ENCODE measurements around the gene DDX39A.

DNA sequence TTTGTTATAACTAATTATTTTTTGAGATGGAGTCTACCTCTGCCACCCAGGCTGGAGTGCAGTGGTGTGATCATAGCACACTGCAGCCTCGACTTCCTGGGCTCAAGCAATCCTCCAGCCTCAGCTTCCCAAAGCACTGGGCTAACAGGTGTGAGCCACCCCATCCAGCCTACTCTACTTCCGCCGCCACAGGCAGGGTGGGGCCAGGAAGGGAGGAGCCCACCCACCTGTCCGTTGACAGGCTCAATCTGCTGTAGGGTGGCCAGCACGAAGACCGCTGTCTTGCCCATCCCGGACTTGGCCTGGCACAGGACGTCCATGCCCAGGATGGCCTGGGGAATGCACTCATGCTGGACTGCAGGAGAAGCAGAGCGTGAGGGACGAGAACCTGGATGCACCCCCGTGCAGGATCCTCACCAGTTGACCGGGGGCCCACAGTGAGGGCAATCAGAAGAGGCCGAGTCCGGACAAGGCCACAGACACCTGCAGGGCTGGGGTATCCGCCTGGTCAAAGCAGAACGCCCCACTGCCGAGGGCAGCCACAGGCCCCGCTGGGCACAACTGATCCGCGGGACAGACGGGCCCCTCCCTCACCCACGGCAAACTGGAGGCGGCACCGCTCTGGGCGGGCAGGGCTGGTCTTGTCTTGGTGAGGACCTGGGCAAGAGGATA lies 6.7 kb downstream of the DDX39A start:
- TF ChIP-seq, protein P1, sequence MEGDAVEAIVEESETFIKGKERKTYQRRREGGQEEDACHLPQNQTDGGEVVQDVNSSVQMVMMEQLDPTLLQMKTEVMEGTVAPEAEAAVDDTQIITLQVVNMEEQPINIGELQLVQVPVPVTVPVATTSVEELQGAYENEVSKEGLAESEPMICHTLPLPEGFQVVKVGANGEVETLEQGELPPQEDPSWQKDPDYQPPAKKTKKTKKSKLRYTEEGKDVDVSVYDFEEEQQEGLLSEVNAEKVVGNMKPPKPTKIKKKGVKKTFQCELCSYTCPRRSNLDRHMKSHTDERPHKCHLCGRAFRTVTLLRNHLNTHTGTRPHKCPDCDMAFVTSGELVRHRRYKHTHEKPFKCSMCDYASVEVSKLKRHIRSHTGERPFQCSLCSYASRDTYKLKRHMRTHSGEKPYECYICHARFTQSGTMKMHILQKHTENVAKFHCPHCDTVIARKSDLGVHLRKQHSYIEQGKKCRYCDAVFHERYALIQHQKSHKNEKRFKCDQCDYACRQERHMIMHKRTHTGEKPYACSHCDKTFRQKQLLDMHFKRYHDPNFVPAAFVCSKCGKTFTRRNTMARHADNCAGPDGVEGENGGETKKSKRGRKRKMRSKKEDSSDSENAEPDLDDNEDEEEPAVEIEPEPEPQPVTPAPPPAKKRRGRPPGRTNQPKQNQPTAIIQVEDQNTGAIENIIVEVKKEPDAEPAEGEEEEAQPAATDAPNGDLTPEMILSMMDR (IDR thresholded peaks at IDR 0.05), result no peak
- no peak for TF ChIP-seq POLR2A (IDR thresholded peaks at IDR 0.05)
- TF ChIP-seq POLR2AphosphoS5 (IDR thresholded peaks at IDR 0.05), result no peak

Data from gastroesophageal sphincter (tissue), 3 donors.